Activated T-cell treated with anti-CD3 and anti-CD28 coated beads, Interleukin-2, amount 50 U/mL, for 24 hours (primary cell): ENCODE measurements around the gene CCDC172.

Source experiments
- DNase-seq: peaks from one replicate; pipeline ENCODE4 v3.0.0-alpha.2; 2020
- H3K27ac Mint-ChIP-seq: 2 replicates; pipeline ENCODE4 v1.8.0; 2020; ENCODE audit warnings: mild to moderate bottlenecking, mixed read lengths
- H3K27me3 Mint-ChIP-seq: 2 replicates; pipeline ENCODE4 v1.8.0; 2020; ENCODE audit warnings: mixed read lengths
- H3K36me3 Mint-ChIP-seq: 2 replicates; pipeline ENCODE4 v1.8.0; 2020; ENCODE audit warnings: low read depth, mixed read lengths
- H3K4me1 Mint-ChIP-seq: 2 replicates; pipeline ENCODE4 v1.8.0; 2020; ENCODE audit warnings: low read depth, mixed read lengths
- H3K4me3 Mint-ChIP-seq: 2 replicates; pipeline ENCODE4 v1.8.0; 2020; ENCODE audit warnings: mild to moderate bottlenecking, moderate library complexity, mixed read lengths
- H3K9me3 Mint-ChIP-seq: 2 replicates; pipeline ENCODE4 v1.8.0; 2020; ENCODE audit warnings: mixed read lengths

Gene CCDC172

DNA sequence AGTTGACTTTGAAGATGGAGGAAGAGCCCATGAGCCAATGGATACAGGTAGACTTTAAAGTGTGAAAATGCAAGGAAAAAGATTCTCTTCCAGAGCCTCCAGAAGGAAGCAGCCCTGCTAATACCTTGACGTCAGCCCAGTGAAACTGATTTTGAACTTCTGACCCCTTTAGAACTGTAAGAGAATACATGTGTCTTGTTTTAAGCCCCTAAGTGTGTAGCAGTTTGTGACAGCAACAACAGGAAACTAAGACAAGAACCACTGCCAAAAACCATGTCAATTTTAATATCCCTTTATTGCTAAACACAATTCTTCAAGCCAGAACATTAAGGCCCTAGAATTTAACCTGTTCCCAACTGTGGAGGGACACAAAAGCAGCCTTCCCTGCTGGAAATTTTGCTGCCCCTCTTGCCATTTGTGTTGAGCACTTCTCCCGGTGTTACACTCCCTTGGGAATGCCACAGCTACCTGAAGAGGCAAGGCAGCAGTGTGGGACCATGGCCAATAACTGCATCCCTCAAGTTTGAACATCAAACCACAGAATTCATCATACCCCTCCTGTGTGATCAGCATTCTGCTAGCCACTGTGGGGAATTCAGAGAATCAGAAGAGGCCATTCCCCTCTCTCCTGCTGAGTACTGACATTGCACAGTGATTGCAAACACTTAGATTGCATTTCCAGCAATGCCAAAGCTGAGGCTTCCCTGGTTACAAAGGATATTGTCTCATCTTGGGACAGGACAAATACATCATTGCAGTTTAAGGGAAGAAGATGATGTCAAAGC lies 12.3 kb upstream of the CCDC172 start:
- no peak for DNase-seq
- Mint-ChIP-seq H3K36me3 (no peaks in the 10 kb centered on the region), H3K27ac (no peak overlapping the region), H3K9me3 (no peaks in the 10 kb centered on the region), H3K27me3 (no peaks in the 10 kb centered on the region), H3K4me3 (no peak overlapping the region), H3K4me1 (peaks cover 5% of the 10 kb centered on the region)

DNA sequence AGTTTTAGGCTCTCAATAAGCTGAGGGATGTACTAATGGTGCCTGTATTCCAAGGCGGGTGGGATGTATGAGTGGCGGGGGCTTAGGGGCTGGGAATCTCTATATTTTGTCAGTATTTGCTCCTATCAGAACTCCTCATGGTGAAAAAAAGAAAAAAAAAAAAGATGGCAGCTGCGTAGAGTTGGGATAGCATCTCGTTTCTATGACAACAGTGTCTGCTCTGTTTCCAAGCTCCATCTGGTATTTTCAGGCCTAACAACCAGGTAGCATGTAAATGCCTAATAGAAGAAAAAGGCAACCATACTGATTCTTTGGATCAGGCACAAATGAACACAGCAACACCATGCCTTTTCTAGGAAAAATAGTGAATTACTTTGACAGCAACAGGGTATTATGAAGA lies 11.7 kb upstream of the CCDC172 start:
- peaks cover 9% of the 10 kb centered on the region for H3K4me1 Mint-ChIP-seq
- no peak for DNase-seq
- no peaks in the 10 kb centered on the region for H3K9me3 Mint-ChIP-seq
- no peak overlapping the region for H3K4me3 Mint-ChIP-seq
- no peak overlapping the region for H3K27ac Mint-ChIP-seq
- H3K36me3 Mint-ChIP-seq, result no peaks in the 10 kb centered on the region
- H3K27me3 Mint-ChIP-seq, result no peaks in the 10 kb centered on the region

DNA sequence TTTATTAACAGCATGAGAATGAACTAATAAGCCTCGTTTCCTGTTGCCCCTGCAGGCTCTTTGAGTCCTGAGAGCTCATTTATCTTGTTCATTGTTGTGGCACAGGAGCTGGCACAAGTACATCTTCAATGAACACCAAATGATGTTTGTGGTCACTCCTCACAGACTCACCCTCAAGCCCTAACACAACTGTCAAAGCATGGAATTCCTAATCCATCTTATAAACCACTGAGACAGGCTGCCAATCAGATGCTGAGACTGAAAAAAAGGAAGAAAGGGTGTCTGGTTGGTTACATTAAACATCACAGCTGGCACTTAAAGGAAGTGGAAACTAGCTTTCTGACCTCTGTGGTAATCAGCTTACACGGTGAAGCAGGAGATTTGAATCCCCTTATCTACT lies 7.7 kb upstream of the CCDC172 start:
- H3K4me3 Mint-ChIP-seq, result no peak overlapping the region
- no peaks in the 10 kb centered on the region for H3K36me3 Mint-ChIP-seq
- H3K27ac Mint-ChIP-seq, result no peak overlapping the region
- peaks cover 9% of the 10 kb centered on the region for H3K4me1 Mint-ChIP-seq
- no peak for DNase-seq
- H3K9me3 Mint-ChIP-seq, result no peaks in the 10 kb centered on the region
- no peaks in the 10 kb centered on the region for H3K27me3 Mint-ChIP-seq

DNA sequence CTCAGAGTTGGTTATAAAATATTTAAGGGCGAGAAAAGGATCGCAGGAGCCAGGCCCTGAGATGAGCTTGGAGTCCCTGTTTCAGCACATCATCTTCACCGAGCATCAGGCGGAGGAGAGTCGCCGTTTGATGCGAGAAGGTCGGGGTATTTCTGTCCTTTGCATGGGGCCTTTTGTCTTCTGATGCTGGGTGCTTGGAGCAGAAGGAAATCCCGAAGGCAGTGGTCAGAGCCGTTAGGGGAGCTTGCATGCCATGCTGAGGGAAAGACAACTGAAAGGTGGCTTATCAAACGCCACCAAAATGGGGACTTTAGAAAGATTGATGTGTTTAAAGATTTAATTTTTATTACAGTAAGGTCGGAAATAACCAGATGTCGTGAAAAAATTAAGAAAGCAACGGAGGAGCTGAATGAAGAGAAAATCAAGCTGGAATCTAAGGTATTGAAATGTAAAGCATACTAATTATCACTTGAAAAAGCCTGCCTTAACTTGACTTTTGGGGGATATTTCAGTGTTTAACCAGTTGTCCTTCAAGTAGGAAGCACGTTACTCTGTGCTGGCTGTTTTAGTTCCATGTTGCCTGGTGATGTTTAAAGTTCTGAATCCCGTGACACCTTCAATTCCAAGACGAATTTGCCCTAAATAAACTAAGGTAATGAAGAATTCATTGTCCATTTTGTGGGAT lies 845 bp downstream of the CCDC172 start:
- H3K27me3 Mint-ChIP-seq, result no peaks in the 10 kb centered on the region
- no peak overlapping the region for H3K4me3 Mint-ChIP-seq
- no peak overlapping the region for H3K27ac Mint-ChIP-seq
- H3K36me3 Mint-ChIP-seq, result no peaks in the 10 kb centered on the region
- no peaks in the 10 kb centered on the region for H3K9me3 Mint-ChIP-seq
- no peaks in the 10 kb centered on the region for H3K4me1 Mint-ChIP-seq
- DNase-seq, result no peak

DNA sequence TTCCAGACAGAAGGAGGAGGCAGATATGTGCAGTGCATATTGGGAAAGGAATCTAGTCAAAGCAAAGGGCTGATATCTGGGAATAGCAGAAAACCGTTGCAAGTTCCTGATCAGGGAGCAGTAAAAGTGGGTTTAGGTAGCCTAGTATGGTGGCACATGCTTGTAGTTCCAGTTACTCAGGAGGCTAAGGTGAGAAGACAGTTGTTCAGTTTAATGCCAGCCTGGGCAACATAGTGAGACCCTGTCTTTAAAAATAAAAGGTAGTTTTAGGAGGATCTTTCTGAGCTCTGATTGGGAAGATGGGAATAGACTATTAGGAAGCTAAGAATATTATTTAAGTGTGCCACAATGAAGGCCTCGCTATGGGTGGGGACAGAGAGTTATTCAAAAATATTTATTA lies 1.7 kb downstream of the CCDC172 start:
- no peaks in the 10 kb centered on the region for H3K9me3 Mint-ChIP-seq
- DNase-seq, result no peak
- no peaks in the 10 kb centered on the region for H3K27me3 Mint-ChIP-seq
- no peaks in the 10 kb centered on the region for H3K36me3 Mint-ChIP-seq
- H3K4me1 Mint-ChIP-seq, result no peaks in the 10 kb centered on the region
- H3K27ac Mint-ChIP-seq, result no peak overlapping the region
- no peak overlapping the region for H3K4me3 Mint-ChIP-seq

DNA sequence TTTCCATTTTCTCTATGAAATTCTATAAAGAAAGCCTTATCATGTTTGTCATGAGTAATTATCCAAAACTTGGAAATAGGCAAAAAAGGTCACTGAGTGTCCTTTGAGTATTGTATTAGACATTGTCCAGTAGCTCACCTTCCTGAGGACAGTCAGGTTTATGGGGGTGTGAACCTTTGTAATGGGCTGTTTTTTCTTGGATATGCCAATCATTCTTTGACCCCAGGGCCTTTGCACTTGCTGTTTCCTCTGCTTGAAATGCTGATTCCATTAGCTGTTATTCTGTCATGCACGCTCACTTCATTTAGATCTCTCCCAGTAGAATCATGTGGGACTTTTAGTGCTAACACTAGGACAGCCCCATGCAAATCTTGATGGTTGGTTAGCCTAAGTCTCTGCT lies 4.9 kb downstream of the CCDC172 start:
- no peak overlapping the region for H3K4me3 Mint-ChIP-seq
- H3K36me3 Mint-ChIP-seq, result no peaks in the 10 kb centered on the region
- no peaks in the 10 kb centered on the region for H3K9me3 Mint-ChIP-seq
- H3K4me1 Mint-ChIP-seq, result no peaks in the 10 kb centered on the region
- H3K27me3 Mint-ChIP-seq, result no peaks in the 10 kb centered on the region
- H3K27ac Mint-ChIP-seq, result no peak overlapping the region
- no peak for DNase-seq

DNA sequence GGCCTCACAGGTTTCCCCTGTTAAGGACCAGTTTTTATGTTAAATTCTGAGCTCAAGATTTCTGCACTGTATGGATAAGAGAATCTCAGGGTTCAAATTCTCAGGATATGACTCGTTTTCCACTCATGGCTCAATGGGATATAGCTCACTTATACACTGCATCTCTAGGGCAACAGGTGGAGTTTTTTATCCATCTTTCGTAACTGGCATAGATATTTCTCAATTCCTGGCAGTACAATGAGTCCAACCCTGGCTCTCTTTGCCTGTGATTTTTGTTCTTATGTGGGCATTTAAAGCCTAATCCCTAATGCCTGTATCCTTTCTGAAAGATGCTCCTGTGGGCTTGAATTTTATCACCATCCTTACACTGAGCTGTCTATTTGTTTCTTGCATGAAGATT lies 7.6 kb downstream of the CCDC172 start:
- Mint-ChIP-seq H3K4me3 (no peak overlapping the region), H3K4me1 (no peaks in the 10 kb centered on the region)
- no peak for DNase-seq

DNA sequence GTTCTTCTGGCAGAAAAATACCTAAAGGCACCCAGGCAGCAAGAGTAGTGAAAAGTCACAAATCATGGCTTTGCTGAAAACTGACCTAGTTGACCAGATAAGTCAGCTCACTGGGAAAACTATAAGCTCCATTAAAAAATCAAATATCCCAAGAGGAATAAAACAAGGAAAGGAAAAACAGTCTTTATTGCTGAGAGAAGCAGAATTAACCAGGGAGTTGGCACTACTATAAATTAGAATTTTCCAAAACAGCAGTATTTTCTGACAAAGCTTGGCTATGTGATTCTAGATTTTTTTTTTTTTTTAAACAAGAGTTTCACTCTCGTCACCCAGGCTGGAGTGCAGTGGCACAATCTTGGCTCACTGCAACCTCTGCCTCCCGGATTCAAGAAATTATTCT lies 12.6 kb downstream of the CCDC172 start:
- Mint-ChIP-seq H3K4me1 (no peaks in the 10 kb centered on the region), H3K4me3 (no peak overlapping the region), H3K27ac (no peak overlapping the region), H3K27me3 (no peaks in the 10 kb centered on the region), H3K9me3 (no peaks in the 10 kb centered on the region), H3K36me3 (no peaks in the 10 kb centered on the region)
- DNase-seq, result no peak

More for the DNA sequence above, 7.6 kb downstream of the CCDC172 start:
- H3K36me3 Mint-ChIP-seq, result no peaks in the 10 kb centered on the region
- no peaks in the 10 kb centered on the region for H3K9me3 Mint-ChIP-seq
- H3K27me3 Mint-ChIP-seq, result no peaks in the 10 kb centered on the region
- H3K27ac Mint-ChIP-seq, result no peak overlapping the region

DNA sequence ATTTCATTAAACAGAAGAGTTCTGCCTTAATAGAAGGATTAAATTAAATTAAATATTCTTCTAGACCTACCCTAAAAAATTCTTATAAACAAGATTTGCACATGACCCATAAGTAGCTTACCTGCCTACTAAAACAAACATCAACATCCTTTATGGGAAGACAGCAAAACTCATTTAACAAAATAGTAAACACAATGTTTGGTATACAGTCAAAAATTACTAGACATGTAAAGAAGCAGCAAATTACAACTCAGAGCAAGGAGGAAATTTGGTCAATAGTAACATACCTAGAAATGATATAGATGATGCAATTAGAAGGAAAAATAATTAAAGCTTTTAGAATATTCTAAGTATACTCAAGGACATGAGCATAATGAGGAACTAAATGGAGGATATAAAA lies 27.9 kb downstream of the CCDC172 start:
- no peak for DNase-seq
- H3K9me3 Mint-ChIP-seq, result peaks cover 10% of the 10 kb centered on the region
- no peak overlapping the region for H3K4me3 Mint-ChIP-seq
- H3K36me3 Mint-ChIP-seq, result no peaks in the 10 kb centered on the region
- no peaks in the 10 kb centered on the region for H3K27me3 Mint-ChIP-seq
- no peaks in the 10 kb centered on the region for H3K4me1 Mint-ChIP-seq
- no peak overlapping the region for H3K27ac Mint-ChIP-seq

DNA sequence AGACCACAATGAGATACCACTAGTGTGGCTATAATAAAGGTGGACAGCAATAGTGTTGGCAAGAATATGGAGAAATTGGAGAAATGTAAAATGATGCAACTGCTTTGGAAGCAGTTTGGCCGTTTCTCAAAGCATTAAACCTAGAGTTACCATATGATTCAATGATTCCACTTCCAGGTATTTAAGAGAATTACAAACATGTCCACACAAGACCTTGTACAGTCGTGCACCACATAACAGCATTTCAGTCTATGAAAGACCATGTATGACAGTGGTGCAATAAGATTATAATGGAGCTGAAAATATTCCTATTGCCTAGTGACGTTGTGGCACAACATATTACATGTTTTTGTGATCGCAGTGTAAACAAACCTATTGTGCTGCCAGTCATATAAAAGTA lies 29.6 kb downstream of the CCDC172 start:
- DNase-seq, result no peak
- Mint-ChIP-seq H3K36me3 (no peaks in the 10 kb centered on the region), H3K9me3 (peaks cover 10% of the 10 kb centered on the region), H3K27ac (no peak overlapping the region), H3K4me3 (no peak overlapping the region), H3K27me3 (no peaks in the 10 kb centered on the region), H3K4me1 (no peaks in the 10 kb centered on the region)

DNA sequence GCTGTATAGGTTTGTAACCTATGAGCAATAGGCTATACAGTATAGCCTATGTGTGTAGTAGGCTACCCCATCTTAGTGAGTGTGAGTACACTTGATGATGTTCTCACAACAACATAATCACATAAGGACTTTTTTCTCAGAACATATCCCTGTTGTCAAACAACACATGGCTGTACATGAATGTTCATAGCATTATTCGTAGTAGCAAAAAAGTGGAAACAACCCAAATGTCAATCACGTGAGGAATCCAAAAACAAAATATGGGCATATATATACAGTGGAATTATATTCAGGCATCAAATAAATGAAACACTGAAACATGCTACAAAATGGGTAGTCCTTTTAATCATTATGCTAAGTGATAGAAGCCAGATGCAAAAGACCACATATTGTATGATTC lies 31.1 kb downstream of the CCDC172 start:
- peaks cover 10% of the 10 kb centered on the region for H3K9me3 Mint-ChIP-seq
- H3K4me3 Mint-ChIP-seq, result no peak overlapping the region
- no peaks in the 10 kb centered on the region for H3K36me3 Mint-ChIP-seq
- no peak overlapping the region for H3K27ac Mint-ChIP-seq
- no peak for DNase-seq
- no peaks in the 10 kb centered on the region for H3K27me3 Mint-ChIP-seq
- H3K4me1 Mint-ChIP-seq, result no peaks in the 10 kb centered on the region

DNA sequence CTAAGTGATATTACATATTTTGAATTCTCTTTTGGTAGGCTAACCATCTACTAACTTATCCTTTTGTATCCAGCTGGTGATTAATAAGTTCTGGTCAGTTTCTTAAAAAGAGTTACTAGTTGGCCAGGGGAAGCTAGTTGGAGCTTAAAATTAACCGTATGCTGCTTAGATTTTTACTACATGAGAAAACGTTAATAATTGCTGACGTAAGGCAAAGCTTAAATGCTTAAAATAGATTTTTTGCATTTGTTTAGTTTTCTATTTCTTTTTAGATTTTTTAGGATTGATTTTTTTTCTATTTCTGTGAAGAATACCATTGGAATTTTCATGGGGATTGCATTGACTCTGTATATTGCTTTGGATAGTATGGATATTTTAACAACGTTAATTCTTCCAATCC lies 32.6 kb downstream of the CCDC172 start:
- H3K36me3 Mint-ChIP-seq, result no peaks in the 10 kb centered on the region
- no peak overlapping the region for H3K27ac Mint-ChIP-seq
- no peaks in the 10 kb centered on the region for H3K27me3 Mint-ChIP-seq
- no peak for DNase-seq
- peaks cover 7% of the 10 kb centered on the region for H3K9me3 Mint-ChIP-seq
- no peaks in the 10 kb centered on the region for H3K4me1 Mint-ChIP-seq
- no peak overlapping the region for H3K4me3 Mint-ChIP-seq

DNA sequence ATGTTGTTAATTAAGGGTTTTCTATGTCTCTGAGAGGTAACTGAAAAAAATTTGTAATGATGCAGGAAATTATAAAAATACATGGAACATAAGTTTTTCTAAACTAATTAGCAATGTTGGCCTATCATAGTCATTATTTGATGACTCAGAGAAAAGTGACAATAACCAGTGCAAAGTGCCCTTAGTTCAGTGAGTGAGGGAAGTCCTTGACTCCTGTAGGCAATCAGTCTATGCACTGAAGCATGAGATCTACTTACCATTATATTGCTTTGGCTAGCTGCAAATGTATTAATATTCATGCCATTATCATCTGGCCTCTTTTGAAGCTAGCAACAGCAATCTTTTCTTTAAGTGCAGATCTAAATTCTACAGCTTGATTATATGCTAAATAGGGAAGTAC lies 40.6 kb downstream of the CCDC172 start:
- H3K27me3 Mint-ChIP-seq, result no peaks in the 10 kb centered on the region
- no peak for DNase-seq
- no peak overlapping the region for H3K27ac Mint-ChIP-seq
- no peaks in the 10 kb centered on the region for H3K4me1 Mint-ChIP-seq
- no peak overlapping the region for H3K4me3 Mint-ChIP-seq
- no peaks in the 10 kb centered on the region for H3K36me3 Mint-ChIP-seq
- no peaks in the 10 kb centered on the region for H3K9me3 Mint-ChIP-seq

DNA sequence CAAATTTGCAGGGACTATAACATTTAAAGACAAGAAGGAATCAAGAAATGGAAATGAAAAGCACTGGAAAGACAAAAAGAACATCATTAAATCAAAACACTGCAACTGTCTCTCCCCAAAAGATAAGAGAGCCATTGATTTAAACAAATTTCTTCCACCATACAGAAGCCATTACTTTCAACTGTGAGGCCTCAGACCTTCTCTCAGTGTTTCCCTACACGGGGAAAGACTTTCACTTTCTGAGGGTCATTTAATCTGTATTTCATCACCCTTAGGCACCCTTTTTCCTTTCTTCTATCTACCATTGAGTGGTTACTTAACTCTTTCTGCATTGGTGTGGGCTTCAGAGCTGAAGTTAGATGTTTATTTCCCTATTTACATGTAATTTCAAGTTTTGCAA lies 47.5 kb downstream of the CCDC172 start:
- Mint-ChIP-seq H3K36me3 (no peaks in the 10 kb centered on the region), H3K27ac (no peak overlapping the region), H3K9me3 (no peaks in the 10 kb centered on the region), H3K27me3 (peaks cover 9% of the 10 kb centered on the region), H3K4me3 (no peak overlapping the region), H3K4me1 (no peaks in the 10 kb centered on the region)
- no peak for DNase-seq

DNA sequence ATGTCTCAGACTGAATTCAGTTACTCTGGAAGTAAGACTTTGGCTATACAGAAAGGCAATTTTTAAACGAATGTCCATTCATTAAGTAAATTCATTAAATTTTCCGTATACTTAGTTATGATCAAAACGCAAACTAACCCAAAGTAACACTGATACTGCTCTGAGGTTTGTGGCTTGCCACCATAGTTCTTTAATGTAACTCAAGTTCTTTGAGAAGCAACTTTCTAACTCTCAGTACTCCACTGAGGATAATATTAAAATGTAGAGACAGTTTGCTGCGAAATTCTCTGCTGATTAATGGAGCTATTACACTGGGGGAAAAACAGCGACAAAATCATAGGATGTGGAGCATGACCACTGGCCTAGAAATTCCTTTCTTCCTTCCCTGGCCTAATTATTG lies 58.0 kb downstream of the CCDC172 start:
- Mint-ChIP-seq H3K27me3 (no peaks in the 10 kb centered on the region), H3K9me3 (no peaks in the 10 kb centered on the region), H3K27ac (no peak overlapping the region), H3K36me3 (no peaks in the 10 kb centered on the region), H3K4me3 (no peak overlapping the region), H3K4me1 (no peaks in the 10 kb centered on the region)
- DNase-seq, result no peak
